Mesothelial cell of epicardium (in vitro differentiated cells): ENCODE results near the gene PGGHG. TPM values are rescaled to one million over a fixed set of nuclear protein-coding genes. Genes with fewer than 3 reads are reported as not detected.
"Not testable (repeated sequence)": the region's sequence is repeated elsewhere in the genome, so short reads cannot be mapped to it uniquely, and the experiment has no call there.

Experiments
- DNase-seq, 2 experiments: peaks; one replicate each; pipeline ENCODE4 v3.0.0; 2021; ENCODE audit warnings: low spot score in 2 of 2; ENCODE audit not compliant: unreplicated experiment in 2 of 2
- H3K27ac Mint-ChIP-seq: 2 replicates; pipeline ENCODE4 v1.8.0; 2021; ENCODE audit warnings: mixed read lengths
- H3K27me3 Mint-ChIP-seq: 2 replicates; pipeline ENCODE4 v1.8.0; 2021; ENCODE audit warnings: low read depth, mixed read lengths
- H3K36me3 Mint-ChIP-seq: 2 replicates; pipeline ENCODE4 v1.8.0; 2021; ENCODE audit warnings: mixed read lengths
- H3K4me1 Mint-ChIP-seq: 2 replicates; pipeline ENCODE4 v1.8.0; 2021; ENCODE audit warnings: mixed read lengths
- H3K4me3 Mint-ChIP-seq: 2 replicates; pipeline ENCODE4 v1.8.0; 2021; ENCODE audit warnings: mild to moderate bottlenecking, moderate library complexity, mixed read lengths
- H3K9me3 Mint-ChIP-seq: 2 replicates; pipeline ENCODE4 v1.8.0; 2021; ENCODE audit warnings: mixed read lengths
- CTCF ChIP-seq: fragments of 200-600 bp; sonication (generic); IDR thresholded peaks from one replicate; pipeline ENCODE4 v1.5.0; 2021; ENCODE audit warnings: antibody characterized with exemption; ENCODE audit not compliant: unreplicated experiment
- total RNA-seq: library from RNA; stranded (reverse); gene quantifications from 3 replicates; pipeline ENCODE4 v1.2.1, GENCODE V29; 2021

The PGGHG gene
- total RNA-seq, 1 donor from 2014 or later, result 103 TPM

DNA sequence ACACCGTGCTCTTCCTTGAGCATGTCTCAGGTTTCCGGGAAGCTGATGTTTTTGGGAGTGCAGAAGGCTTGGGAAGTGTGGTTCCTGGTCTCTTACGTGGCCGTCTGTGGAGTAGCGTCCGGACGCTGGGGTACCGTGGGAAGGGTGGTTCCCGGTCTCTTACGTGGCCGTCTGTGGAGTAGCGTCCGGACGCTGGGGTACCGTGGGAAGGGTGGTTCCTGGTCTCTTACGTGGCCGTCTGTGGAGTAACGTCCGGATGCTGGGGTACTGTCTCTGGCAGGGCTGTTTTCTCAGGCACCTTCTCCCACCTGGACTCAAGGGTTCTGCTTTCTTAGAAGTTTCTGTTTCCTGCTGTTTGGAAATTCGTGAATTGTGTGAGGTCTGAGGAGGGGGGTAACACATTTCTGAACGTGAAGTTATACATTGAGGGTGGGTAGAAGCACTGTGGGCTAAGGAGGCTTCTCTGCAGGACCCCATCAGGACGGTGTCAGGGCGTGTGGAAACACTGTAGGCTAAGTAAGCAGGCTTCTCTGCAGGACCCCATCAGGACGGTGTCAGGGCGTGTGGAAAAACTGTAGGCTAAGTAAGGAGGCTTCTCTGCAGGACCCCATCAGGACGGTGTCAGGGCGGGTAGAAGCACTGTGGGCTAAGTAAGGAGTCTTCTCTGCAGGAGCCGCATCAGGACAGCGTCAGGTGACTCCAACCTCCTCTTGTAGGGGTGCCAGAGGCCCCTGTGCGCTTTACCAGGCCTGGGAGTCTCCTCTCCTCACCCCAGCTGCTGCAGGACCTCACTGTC is 37.1 kb downstream of the PGGHG start:
- peak overlapping the region; percentile 95 for H3K27ac Mint-ChIP-seq
- TF ChIP-seq CTCF, result no peak
- H3K9me3 Mint-ChIP-seq, result no peaks in the 10 kb centered on the region
- H3K27me3 Mint-ChIP-seq, result no peaks in the 10 kb centered on the region
- no peaks in the 10 kb centered on the region for H3K36me3 Mint-ChIP-seq
- H3K4me3 Mint-ChIP-seq, result no peak overlapping the region
- peaks cover 35% of the 10 kb centered on the region for H3K4me1 Mint-ChIP-seq
- DNase-seq, result no peak

DNA sequence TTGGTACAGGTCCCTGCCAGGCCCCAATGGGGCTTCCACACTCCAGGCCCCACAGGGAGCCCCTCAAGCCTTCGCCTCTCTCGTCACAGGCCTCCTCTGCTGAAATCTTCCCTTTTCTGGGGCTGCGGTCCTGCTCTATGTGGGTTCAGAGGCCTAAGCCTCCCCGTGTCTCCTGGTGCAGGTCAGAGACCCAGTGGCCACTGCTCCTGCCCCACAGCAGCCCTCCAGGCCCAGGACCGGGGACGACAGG is 37.6 kb downstream of the PGGHG start:
- H3K9me3 Mint-ChIP-seq, result no peaks in the 10 kb centered on the region
- peak overlapping the region; percentile 95 for H3K27ac Mint-ChIP-seq
- H3K4me1 Mint-ChIP-seq, result peaks cover 35% of the 10 kb centered on the region
- H3K36me3 Mint-ChIP-seq, result no peaks in the 10 kb centered on the region
- H3K4me3 Mint-ChIP-seq, result no peak overlapping the region
- no peaks in the 10 kb centered on the region for H3K27me3 Mint-ChIP-seq
- no peak for DNase-seq
- no peak for TF ChIP-seq CTCF

DNA sequence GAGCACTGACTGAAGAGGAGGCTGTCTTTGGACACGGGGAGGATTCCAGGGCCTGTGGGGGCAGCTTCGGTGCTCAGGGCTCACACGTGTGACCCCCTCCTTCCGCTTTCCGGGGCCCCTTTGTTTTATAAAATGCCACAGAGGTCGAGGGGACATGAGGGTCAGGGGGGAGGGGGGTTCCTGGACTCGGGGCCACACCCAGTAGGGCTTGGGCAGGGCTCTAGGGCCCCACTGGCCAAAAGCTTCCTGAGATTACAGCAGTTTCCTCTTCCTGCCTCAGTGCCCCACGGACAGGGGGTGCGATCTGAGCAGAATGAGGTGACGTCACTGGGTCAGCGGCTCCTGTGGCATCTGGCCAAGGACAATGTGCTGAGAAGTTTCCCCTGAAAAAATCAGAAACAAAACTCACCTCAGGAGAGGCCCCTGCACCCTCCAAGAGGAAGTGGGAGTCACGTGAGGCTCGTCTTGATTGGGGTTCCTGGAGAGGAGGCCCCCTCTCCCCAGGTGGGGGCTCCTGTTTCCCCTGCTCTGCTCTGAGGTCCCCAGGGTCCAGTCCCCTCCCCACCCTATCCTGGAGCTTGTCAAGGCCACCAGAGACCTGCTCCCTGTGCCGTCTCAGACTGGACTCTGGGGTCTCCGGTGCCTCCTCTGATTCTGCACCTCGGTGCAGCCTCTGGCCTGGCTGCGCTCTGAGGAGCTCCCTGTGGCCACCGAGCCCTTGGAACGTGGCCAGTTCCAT is 38.1 kb downstream of the PGGHG start:
- H3K9me3 Mint-ChIP-seq, result no peaks in the 10 kb centered on the region

DNA sequence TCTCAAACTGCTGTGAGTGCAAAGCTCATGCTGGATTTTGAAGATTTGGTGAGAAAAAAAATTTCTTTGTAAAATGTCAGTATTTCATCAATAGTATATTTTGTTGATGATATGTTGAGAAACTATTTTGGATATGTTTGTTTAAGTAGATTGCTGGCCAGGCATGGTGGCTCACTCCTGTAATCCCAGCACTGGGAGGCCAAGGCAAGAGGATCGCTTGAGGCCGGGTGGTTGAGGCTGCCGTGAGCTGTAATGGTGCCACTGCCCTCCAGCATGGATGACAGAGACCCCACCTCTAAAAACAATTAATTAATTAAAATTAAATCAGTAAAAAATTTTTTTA is 38.6 kb downstream of the PGGHG start:
- Mint-ChIP-seq H3K36me3 (no peaks in the 10 kb centered on the region), H3K4me3 (no peak overlapping the region), H3K27me3 (no peaks in the 10 kb centered on the region), H3K27ac (peak overlapping the region; percentile 88), H3K4me1 (peaks cover 35% of the 10 kb centered on the region), H3K9me3 (no peaks in the 10 kb centered on the region)
- TF ChIP-seq CTCF, result no peak
- DNase-seq, result no peak

More for the DNA sequence above, 38.1 kb downstream of the PGGHG start:
- H3K27ac Mint-ChIP-seq, result peak overlapping the region; percentile 95
- H3K4me3 Mint-ChIP-seq, result no peak overlapping the region
- peaks cover 35% of the 10 kb centered on the region for H3K4me1 Mint-ChIP-seq
- no peaks in the 10 kb centered on the region for H3K36me3 Mint-ChIP-seq
- DNase-seq, result no peak
- H3K27me3 Mint-ChIP-seq, result no peaks in the 10 kb centered on the region
- no peak for TF ChIP-seq CTCF

DNA sequence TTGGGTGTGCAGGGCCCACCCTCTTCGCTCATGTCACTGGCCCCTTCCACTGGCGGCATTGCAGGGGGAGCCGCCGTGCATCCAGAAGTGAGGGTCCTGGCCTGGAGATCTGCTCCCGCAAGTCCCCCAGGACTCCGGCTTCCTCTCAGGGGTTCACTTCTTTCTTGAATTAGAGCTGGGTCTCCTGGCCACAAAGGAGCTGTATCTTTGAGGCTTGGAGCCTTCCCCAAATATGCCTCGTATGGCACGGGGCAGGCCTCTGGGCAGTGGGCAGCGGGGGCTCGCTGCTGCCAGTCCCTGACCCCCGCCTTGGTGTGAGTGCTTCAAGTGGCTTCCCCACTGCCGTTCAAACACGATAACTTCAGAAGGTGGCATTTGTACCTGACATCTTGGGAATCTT is 39.1 kb downstream of the PGGHG start:
- DNase-seq, result no peak
- H3K27me3 Mint-ChIP-seq, result no peaks in the 10 kb centered on the region
- peak overlapping the region; percentile 12 for H3K27ac Mint-ChIP-seq
- no peak for TF ChIP-seq CTCF
- H3K4me1 Mint-ChIP-seq, result peaks cover 35% of the 10 kb centered on the region
- H3K4me3 Mint-ChIP-seq, result no peak overlapping the region
- H3K9me3 Mint-ChIP-seq, result no peaks in the 10 kb centered on the region
- no peaks in the 10 kb centered on the region for H3K36me3 Mint-ChIP-seq

DNA sequence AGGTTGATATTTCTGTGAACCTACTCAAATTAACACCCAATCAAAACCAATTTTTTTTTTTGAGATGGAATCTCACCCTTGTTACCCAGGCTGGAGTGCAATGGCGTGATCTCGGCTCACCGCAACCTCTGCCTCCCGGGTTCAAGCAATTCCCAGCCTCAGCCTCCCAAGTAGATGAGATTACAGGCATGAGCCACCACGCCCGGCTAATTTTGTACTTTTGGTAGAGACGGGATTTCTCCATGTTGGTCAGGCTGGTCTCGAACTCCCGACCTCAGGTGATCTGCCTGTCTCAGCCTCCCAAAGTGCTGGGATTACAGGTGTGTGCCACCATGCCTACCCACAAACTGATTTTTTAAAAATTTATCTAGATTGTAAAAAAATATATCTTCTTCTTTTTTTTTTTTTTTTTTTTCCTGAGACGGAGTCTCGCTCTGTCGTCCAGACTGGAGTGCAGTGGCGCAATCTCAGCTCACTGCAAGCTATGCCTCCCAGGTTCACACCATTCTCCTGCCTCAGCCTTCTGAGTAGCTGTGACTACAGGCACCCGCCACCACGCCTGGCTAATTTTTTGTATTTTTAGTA is 39.7 kb downstream of the PGGHG start:
- H3K4me1 Mint-ChIP-seq, result peaks cover 37% of the 10 kb centered on the region
- H3K27ac Mint-ChIP-seq, result peak overlapping the region; percentile 89
- H3K9me3 Mint-ChIP-seq, H3K36me3 Mint-ChIP-seq, H3K4me3 Mint-ChIP-seq, H3K27me3 Mint-ChIP-seq, DNase-seq: not testable (repeated sequence)
